Stimulated activated CD4-positive, alpha-beta T cell treated with anti-CD3 and anti-CD28 coated beads, Interleukin-1b, Interleukin-23, amount 100 ng/mL, for 48 hours (primary cell): ENCODE data around the gene ST8SIA5.
"Not testable (repeated sequence)": the region's sequence is repeated elsewhere in the genome, so short reads cannot be mapped to it uniquely, and the experiment has no call there.

ENCODE experiments used
- DNase-seq: peaks from one replicate; pipeline ENCODE4 v3.0.0-alpha.2; 2020

ST8SIA5 gene

GRCh38 chr18:46756559-46757201, at the start of gene ST8SIA5:
Gene ST8SIA5, minus strand, starts transcription at chr18:46757053. Its CDS starts 545 bp downstream, at chr18:46756508.
- DNase-seq, result no peak

- not testable (repeated sequence) for DNase-seq
These were observed 39.1 kb upstream of the ST8SIA5 start for GRCh38 chr18:46795945-46796344.

- DNase-seq, result no peak
These were observed 37.8 kb upstream of the ST8SIA5 start for GRCh38 chr18:46794607-46795006.

- no peak for DNase-seq
These were observed 36.7 kb upstream of the ST8SIA5 start for GRCh38 chr18:46793565-46793964.

- no peak for DNase-seq
These were observed 32.2 kb upstream of the ST8SIA5 start for GRCh38 chr18:46789088-46789487.

- DNase-seq, result no peak
These were observed 30.8 kb upstream of the ST8SIA5 start for GRCh38 chr18:46787674-46788073.

GRCh38 chr18:46772357-46772756, 15.5 kb upstream of the ST8SIA5 start:
- DNase-seq, result no peak

GRCh38 chr18:46771141-46771540, 14.3 kb upstream of the ST8SIA5 start:
- DNase-seq, result no peak

- DNase-seq, result no peak
These were observed 13.9 kb upstream of the ST8SIA5 start for GRCh38 chr18:46770708-46771107.

- DNase-seq, result no peak
These were observed 11.5 kb upstream of the ST8SIA5 start for GRCh38 chr18:46768166-46768921.

GRCh38 chr18:46767217-46767616, 10.4 kb upstream of the ST8SIA5 start:
- no peak for DNase-seq

GRCh38 chr18:46764586-46764985, 7.7 kb upstream of the ST8SIA5 start:
- no peak for DNase-seq

GRCh38 chr18:46761059-46761769, 4.4 kb upstream of the ST8SIA5 start:
- no peak for DNase-seq

- no peak for DNase-seq
These were observed 3.0 kb upstream of the ST8SIA5 start for GRCh38 chr18:46759890-46760289.

- no peak for DNase-seq
These were observed 761 bp downstream of the ST8SIA5 start for GRCh38 chr18:46756025-46756558.

GRCh38 chr18:46755315-46756024, 1.4 kb downstream of the ST8SIA5 start:
- DNase-seq, result no peak

GRCh38 chr18:46754661-46755292, 2.1 kb downstream of the ST8SIA5 start:
- no peak for DNase-seq

GRCh38 chr18:46754188-46754587, 2.7 kb downstream of the ST8SIA5 start:
- DNase-seq, result no peak

- DNase-seq, result no peak
These were observed 5.0 kb downstream of the ST8SIA5 start for GRCh38 chr18:46751882-46752281.

GRCh38 chr18:46750626-46751025, 6.2 kb downstream of the ST8SIA5 start:
- no peak for DNase-seq

- DNase-seq, result no peak
These were observed 8.4 kb downstream of the ST8SIA5 start for GRCh38 chr18:46748466-46748865.

GRCh38 chr18:46740046-46740445, 16.8 kb downstream of the ST8SIA5 start:
- no peak for DNase-seq
